SK-N-SH treated with all-trans-retinoic acid at 6 μM for 48 hours (cell line): ENCODE measurements around the gene ZNF205.

Experiments
- ARNTL ChIP-seq: fragments of 450-650 bp; formaldehyde crosslinking; IDR thresholded peaks from 2 replicates; pipeline ENCODE4 v1.5.0; 2020; ENCODE audit warnings: low read depth, mild to moderate bottlenecking, moderate library complexity, borderline replicate concordance
- BACH2 ChIP-seq: fragments of 250-450 bp; sonication (Bioruptor Pico); IDR thresholded peaks from 2 replicates; pipeline ENCODE4 v1.9.0; 2021; ENCODE audit warnings: mild to moderate bottlenecking, borderline replicate concordance
- ESRRG ChIP-seq: fragments of 250-450 bp; sonication (Bioruptor Pico); IDR thresholded peaks from 2 replicates; pipeline ENCODE4 v1.6.1; 2021; ENCODE audit warnings: mild to moderate bottlenecking
- ISL1 ChIP-seq: fragments of 250-450 bp; sonication (Bioruptor Pico); IDR thresholded peaks from 2 replicates; pipeline ENCODE4 v2.1.2; 2022; ENCODE audit warnings: mild to moderate bottlenecking, moderate library complexity
- RARB ChIP-seq: fragments of 250-450 bp; sonication (Bioruptor Pico); IDR thresholded peaks from 2 replicates; pipeline ENCODE4 v1.8.0; 2021; ENCODE audit warnings: mild to moderate bottlenecking, moderate library complexity
- TCF4 ChIP-seq: fragments of 250-450 bp; sonication (Bioruptor Pico); IDR thresholded peaks from 2 replicates; pipeline ENCODE4 v1.8.0; 2021; ENCODE audit warnings: mild to moderate bottlenecking, moderate library complexity, borderline replicate concordance
- ZC3H10 ChIP-seq: fragments of 250-450 bp; sonication (Bioruptor Pico); IDR thresholded peaks from 2 replicates; pipeline ENCODE4 v1.5.1; 2021; ENCODE audit warnings: mild to moderate bottlenecking, moderate library complexity
- ZFP3 ChIP-seq: fragments of 250-450 bp; sonication (Bioruptor Pico); IDR thresholded peaks from 2 replicates; pipeline ENCODE4 v1.5.0; 2020; ENCODE audit warnings: mild to moderate bottlenecking, moderate library complexity
- ZFP30 ChIP-seq: fragments of 450-650 bp; formaldehyde crosslinking; IDR thresholded peaks from 2 replicates; pipeline ENCODE4 v1.5.0; 2022; ENCODE audit warnings: mild to moderate bottlenecking, moderate library complexity
- ZNF8 ChIP-seq: fragments of 450-650 bp; formaldehyde crosslinking; IDR thresholded peaks from 2 replicates; pipeline ENCODE4 v1.5.0; 2020; ENCODE audit warnings: mild to moderate bottlenecking, moderate library complexity
- TF ChIP-seq, protein P1 (sequence below): fragments of 250-450 bp; sonication (Bioruptor Pico); IDR thresholded peaks from 2 replicates; pipeline ENCODE4 v1.5.0; 2020; ENCODE audit warnings: mild to moderate bottlenecking, moderate library complexity
- TF ChIP-seq, protein P2 (sequence below): fragments of 250-450 bp; sonication (Bioruptor Pico); IDR thresholded peaks from 2 replicates; pipeline ENCODE4 v1.8.0; 2020; ENCODE audit warnings: mild to moderate bottlenecking, moderate library complexity, borderline replicate concordance
- TF ChIP-seq, protein P3 (sequence below): fragments of 250-450 bp; sonication (Bioruptor Pico); IDR thresholded peaks from 2 replicates; pipeline ENCODE4 v1.8.0; 2021; ENCODE audit warnings: low read depth, mild to moderate bottlenecking, moderate library complexity, borderline replicate concordance
- TF ChIP-seq, protein P4 (sequence below): fragments of 250-450 bp; sonication (Bioruptor Pico); IDR thresholded peaks from 2 replicates; pipeline ENCODE4 v1.5.1; 2020; ENCODE audit warnings: low read depth, mild to moderate bottlenecking, moderate library complexity

DNA sequence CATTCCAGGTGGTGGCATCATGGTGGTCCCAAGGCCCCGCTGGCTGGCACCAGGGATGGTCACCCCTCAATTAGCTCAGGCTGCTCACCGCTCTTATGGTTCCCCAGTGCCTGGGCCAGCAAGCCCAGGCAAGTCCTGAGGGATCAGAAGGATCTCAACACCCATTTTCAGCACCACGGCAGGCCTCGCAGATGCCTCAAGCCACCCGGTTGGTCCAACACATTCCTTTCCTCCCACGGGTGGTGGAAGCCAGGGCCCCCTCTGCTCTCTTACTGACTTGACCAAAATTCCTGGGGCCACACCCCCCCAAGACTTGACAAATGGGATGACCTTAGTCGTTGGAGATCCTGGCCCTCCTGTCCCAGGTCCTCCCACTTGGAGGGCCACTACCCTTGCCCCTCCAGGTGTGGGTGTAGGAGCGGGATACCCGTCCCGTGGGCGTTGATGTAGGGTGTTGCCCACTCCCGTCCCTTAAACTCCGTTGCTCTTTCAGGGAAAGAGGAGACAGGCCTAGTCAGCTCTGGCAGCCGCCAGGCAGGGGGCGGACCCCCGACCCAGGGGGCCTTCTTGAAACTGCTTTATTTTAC lies 5.9 kb downstream of the ZNF205 start:
- TF ChIP-seq BACH2 (CRISPR knock-in tag) = no peak
- TF ChIP-seq ZFP30 = no peak
- TF ChIP-seq, protein P1, sequence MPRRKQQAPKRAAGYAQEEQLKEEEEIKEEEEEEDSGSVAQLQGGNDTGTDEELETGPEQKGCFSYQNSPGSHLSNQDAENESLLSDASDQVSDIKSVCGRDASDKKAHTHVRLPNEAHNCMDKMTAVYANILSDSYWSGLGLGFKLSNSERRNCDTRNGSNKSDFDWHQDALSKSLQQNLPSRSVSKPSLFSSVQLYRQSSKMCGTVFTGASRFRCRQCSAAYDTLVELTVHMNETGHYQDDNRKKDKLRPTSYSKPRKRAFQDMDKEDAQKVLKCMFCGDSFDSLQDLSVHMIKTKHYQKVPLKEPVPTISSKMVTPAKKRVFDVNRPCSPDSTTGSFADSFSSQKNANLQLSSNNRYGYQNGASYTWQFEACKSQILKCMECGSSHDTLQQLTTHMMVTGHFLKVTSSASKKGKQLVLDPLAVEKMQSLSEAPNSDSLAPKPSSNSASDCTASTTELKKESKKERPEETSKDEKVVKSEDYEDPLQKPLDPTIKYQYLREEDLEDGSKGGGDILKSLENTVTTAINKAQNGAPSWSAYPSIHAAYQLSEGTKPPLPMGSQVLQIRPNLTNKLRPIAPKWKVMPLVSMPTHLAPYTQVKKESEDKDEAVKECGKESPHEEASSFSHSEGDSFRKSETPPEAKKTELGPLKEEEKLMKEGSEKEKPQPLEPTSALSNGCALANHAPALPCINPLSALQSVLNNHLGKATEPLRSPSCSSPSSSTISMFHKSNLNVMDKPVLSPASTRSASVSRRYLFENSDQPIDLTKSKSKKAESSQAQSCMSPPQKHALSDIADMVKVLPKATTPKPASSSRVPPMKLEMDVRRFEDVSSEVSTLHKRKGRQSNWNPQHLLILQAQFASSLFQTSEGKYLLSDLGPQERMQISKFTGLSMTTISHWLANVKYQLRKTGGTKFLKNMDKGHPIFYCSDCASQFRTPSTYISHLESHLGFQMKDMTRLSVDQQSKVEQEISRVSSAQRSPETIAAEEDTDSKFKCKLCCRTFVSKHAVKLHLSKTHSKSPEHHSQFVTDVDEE (CRISPR knock-in tag) = no peak
- no peak for TF ChIP-seq ZFP3 (CRISPR knock-in tag)
- TF ChIP-seq ZC3H10 = no peak
- no peak for TF ChIP-seq ARNTL
- TF ChIP-seq ZNF8 (CRISPR knock-in tag) = no peak
- TF ChIP-seq, protein P2, sequence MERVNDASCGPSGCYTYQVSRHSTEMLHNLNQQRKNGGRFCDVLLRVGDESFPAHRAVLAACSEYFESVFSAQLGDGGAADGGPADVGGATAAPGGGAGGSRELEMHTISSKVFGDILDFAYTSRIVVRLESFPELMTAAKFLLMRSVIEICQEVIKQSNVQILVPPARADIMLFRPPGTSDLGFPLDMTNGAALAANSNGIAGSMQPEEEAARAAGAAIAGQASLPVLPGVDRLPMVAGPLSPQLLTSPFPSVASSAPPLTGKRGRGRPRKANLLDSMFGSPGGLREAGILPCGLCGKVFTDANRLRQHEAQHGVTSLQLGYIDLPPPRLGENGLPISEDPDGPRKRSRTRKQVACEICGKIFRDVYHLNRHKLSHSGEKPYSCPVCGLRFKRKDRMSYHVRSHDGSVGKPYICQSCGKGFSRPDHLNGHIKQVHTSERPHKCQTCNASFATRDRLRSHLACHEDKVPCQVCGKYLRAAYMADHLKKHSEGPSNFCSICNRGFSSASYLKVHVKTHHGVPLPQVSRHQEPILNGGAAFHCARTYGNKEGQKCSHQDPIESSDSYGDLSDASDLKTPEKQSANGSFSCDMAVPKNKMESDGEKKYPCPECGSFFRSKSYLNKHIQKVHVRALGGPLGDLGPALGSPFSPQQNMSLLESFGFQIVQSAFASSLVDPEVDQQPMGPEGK (CRISPR knock-in tag) = no peak
- no peak for TF ChIP-seq TCF4 (CRISPR knock-in tag)
- no peak for TF ChIP-seq ISL1 (CRISPR knock-in tag)
- TF ChIP-seq, protein P3, sequence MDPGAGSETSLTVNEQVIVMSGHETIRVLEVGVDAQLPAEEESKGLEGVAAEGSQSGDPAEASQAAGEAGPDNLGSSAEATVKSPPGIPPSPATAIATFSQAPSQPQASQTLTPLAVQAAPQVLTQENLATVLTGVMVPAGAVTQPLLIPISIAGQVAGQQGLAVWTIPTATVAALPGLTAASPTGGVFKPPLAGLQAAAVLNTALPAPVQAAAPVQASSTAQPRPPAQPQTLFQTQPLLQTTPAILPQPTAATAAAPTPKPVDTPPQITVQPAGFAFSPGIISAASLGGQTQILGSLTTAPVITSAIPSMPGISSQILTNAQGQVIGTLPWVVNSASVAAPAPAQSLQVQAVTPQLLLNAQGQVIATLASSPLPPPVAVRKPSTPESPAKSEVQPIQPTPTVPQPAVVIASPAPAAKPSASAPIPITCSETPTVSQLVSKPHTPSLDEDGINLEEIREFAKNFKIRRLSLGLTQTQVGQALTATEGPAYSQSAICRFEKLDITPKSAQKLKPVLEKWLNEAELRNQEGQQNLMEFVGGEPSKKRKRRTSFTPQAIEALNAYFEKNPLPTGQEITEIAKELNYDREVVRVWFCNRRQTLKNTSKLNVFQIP (CRISPR knock-in tag) = no peak
- no peak for TF ChIP-seq RARB
- TF ChIP-seq ESRRG (CRISPR knock-in tag) = no peak
- TF ChIP-seq, protein P4, sequence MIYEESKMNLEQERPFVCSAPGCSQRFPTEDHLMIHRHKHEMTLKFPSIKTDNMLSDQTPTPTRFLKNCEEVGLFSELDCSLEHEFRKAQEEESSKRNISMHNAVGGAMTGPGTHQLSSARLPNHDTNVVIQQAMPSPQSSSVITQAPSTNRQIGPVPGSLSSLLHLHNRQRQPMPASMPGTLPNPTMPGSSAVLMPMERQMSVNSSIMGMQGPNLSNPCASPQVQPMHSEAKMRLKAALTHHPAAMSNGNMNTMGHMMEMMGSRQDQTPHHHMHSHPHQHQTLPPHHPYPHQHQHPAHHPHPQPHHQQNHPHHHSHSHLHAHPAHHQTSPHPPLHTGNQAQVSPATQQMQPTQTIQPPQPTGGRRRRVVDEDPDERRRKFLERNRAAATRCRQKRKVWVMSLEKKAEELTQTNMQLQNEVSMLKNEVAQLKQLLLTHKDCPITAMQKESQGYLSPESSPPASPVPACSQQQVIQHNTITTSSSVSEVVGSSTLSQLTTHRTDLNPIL (CRISPR knock-in tag) = no peak
